GM18519 (cell line): ENCODE data around the gene CFAP46.
"Not testable (repeated sequence)": the region's sequence is repeated elsewhere in the genome, so short reads cannot be mapped to it uniquely, and the experiment has no call there.

ENCODE experiments used
- ATAC-seq: cut with Tn5 transposase; IDR thresholded peaks from one replicate; pipeline ENCODE4 v1.9.1; 2021; ENCODE audit warnings: mild to moderate bottlenecking, moderate library complexity; ENCODE audit not compliant: unreplicated experiment, low FRiP score

The CFAP46 gene

GRCh38 chr10:132783940-132784865 is 158.2 kb downstream of the CFAP46 start:
- ATAC-seq: no peak

DNA sequence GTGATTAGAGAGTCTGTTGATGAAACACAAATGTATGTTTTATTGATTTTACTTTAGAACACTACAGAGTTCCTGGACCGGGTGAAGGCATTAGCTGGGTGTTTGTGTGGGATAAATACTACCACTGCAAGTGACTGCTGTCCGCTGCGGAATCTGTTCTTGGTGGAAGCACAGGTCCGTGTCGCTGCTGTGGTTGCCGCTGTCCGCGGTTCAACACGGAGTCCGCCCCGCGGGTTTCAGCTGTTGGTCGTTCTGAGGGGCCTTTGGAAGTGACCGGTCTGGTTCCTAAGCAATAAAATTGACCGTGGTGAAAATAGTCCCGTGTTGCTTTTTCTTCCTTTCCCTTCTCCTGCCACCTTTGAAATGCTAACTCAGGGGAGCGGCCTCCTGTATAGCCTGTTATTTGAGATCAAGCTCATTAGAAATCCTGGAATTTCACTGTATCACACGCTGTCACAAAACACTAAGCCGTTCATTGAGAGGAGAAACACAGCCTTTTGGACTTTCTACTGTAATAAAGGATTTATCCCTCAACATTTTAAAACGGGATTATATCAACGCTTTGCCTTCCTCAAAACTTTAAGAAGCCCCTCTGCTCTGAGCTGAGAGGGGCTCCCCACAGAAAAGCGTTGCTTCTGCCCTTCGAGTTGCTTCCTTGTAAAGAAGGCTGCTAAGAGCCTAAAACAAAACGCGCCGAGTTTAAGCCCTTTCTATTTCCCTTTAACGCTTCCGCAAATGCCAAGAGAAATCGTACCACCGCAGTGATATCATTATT is 159.0 kb downstream of the CFAP46 start:
- ATAC-seq: no peak

DNA sequence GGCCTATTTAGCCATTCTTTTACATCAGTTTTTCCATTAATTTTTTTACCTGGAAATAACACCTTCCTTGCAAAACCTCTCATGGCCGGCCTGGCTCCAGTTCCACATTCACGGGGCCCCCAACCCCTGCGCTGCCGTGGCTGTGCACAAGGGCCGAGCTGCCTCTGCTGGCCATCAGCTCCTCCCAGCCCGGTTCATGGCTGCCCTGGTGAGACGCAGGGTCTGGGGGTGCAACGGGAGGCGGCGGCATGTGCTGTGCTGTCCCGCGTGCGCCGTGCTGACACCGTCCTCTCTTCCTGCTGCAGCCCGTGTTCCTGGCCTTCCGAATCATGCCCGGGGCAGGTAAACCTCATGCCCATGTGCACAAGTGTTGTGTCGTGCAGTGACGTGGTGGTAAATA is 160.8 kb downstream of the CFAP46 start:
- no peak for ATAC-seq

GRCh38 chr10:132780356-132780755 is 162.0 kb downstream of the CFAP46 start:
- no peak for ATAC-seq

DNA sequence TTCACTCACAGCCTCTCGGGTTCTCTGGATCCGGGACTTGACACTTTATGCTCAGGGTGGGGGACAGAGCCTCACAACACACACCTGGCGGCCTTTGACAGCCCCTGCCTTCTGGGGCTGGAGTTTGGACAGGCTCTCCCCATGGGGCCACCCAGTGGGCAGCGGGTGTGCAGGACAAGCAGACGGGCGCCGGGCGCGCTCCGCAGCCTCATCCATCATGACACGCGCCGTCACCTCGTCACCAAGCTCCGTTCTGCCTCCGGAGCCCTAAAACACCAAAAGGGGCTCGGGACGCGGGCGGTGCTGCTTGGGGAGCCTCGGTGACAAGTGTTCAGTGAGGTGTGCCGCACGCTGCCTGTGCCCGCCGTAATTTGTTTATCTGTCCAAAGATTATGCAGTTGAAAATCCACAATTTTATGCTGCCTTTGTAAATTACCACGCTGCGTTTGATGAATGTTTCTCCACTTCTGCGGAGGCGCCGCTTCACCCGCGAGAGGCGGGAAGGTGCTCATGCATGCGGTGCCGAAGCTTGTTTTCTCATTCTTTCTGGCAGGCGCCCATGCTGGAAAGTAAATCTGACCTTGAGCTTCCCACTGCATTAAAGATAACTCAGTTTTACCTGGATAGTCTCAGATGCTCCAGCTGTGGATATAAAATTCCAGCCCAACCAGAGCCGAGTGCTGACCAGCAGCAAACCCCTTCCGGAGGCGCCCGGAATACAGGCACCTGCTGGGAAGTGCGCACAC is 162.6 kb downstream of the CFAP46 start:
- ATAC-seq: no peak

DNA sequence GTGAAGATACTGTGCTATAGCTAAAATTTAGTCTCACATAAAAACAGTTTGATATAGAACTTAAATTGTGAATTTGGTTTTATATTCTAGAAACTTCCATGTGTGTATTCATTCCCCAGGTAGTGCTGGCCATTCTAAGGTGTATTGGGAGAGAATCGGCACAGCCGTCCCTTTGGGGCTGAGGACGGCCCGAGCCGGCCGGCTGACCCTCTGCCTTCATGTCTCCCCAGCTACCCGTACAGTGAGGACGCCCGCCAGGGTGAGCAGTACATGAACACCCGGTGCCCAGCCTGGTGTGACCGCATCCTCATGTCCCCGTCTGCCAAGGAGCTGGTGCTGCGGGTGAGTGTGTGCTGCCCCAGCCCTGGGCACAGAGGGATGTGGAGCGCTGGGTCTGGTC is 164.9 kb downstream of the CFAP46 start:
- no peak for ATAC-seq

DNA sequence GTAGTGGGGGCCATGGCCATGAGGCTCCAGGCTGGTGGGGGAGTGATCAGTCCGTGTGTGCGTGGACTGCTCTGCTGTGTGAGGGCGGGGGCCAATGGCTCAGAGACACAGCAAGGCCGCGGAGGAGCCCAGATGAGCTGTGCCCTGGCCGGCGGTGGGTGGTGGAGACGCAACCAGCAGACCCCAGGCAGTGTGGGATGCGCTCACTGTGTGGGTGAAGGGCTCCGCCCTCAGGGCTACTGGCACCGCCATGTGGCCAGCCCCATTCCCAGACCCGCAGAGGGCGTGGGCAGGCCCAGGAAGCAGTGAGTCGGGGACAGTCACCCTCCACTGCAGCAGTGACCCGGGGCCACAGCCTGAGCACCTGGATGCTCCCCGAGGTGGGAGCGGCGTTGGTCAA is 165.5 kb downstream of the CFAP46 start:
- no peak for ATAC-seq

- no peak for ATAC-seq
Measured at GRCh38 chr10:132776186-132776585, 166.2 kb downstream of the CFAP46 start.

DNA sequence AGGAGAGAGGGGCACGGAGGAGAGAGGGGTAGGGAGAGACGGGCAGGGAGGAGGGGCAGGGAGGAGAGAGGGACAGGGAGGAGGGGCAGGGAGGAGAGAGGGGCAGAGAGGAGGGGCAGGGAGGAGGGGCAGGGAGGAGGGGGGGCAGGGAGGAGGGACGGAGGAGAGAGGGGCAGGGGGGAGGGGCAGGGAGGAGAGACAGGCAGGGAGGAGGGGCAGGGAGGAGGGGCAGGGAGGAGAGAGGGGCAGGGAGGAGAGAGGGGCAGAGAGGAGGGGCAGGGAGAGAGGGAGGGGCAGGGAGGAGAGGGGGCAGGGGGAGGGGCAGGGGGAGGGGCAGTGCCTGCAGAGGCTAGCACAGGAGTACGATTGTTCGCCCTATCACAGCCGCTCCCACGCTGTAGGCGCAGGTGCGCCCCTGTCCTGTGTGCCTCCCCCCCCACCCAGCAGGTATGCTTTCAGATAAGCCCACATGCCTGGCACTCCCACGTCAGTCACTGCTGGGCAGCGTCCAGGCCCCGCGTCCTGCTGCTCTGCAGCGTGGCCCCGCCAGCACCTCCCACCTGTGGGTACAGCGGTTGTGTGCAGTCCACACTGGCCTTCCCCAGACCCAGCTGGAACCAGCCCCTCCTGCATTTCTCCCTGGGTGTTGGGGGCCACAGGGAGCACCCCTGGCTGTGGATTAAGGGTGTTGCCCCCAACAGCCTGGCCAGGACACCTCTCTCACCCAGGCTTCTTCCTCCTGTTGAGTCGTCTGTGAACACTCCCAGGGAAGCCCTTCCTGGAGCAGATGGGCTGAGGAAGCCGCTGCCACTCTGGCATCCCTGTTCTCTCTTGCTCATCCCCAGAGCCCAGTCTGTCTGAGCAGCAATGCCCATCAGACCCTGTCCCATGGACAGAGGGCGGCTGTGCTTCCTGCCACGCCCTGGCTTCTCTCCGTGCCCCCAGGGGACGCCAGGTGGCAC is 167.2 kb downstream of the CFAP46 start:
- ATAC-seq: no peak

DNA sequence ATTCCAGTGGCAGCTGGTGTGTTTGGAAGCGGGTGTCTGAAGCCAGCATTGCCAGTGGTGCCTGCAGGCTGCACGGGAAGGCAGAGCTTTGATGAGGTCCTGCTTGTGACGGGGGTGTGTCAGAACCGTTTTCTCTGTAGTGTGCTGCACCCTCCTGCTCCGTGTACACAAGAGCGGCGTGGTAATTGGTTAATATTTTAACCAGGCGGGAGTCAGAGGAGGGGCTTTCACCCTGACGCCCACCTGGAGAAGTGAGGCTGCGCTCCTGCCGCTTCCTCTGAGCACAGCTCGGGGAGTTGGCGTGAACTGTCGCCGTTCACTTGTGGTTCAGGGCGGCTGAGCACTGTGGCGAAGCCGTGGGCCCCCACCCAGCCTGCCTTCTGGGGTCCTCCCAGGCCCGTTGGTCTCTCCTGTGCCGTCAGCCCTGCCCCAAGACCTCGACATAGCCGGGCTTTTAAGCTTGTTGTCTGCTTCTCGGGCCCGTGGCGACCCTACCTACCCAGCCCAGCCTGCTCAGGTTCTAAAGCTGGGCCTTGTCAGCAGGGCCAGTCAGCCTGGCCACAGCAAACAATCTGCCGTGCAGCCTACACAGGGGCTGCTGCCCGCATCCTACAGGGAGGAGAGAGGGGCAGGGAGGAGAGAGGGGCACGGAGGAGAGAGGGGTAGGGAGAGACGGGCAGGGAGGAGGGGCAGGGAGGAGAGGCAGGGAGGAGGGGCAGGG is 168.0 kb downstream of the CFAP46 start:
- ATAC-seq: no peak

DNA sequence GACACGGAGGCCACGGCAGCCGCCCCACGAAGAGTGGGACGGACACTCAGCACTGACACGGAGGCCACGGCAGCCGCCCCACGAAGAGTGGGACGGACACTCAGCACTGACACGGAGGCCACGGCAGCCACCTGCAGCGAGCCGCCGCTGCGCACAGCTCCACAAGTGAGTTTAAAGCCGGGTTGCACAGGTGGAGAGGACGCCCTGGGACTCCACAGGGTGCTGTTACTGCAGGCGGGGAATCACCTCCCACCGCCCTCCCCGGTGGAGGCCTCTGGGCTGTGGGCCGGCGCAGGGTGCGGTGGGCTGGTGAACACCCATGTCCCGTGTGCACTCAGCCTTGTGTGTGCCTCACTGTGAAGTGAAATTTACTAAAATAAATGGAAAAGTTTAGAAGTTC is 169.6 kb downstream of the CFAP46 start:
- ATAC-seq: not testable (repeated sequence)

- no peak for ATAC-seq
Measured at GRCh38 chr10:132770061-132771021, 172.0 kb downstream of the CFAP46 start.

GRCh38 chr10:132768346-132769248 is 173.8 kb downstream of the CFAP46 start:
- ATAC-seq: no peak

DNA sequence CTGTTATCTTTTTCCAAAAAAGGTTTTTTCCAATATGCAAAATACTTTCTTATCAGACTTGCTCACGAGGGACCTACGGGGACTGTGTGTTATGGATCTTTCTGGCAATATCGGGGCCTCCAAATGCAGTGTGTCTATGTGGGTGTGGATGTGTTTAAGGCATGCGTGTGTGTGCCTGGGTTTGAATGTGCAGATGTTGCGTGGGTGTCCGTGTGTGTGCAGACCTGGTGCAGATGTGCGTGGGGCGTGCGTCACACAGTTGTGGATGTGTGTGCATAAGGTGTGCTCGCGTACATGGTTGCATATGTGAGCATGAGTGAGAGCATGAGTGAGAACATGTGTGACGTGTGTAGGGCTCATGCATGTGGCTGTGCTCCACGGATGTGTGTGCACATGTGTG is 176.1 kb downstream of the CFAP46 start:
- ATAC-seq: no peak

- no peak for ATAC-seq
Measured at GRCh38 chr10:132765435-132765834, 176.9 kb downstream of the CFAP46 start.

- no peak for ATAC-seq
Measured at GRCh38 chr10:132764108-132764507, 178.3 kb downstream of the CFAP46 start.

- ATAC-seq: no peak
Measured at GRCh38 chr10:132763545-132763944, 178.8 kb downstream of the CFAP46 start.
